IMR-90 (cell line): ENCODE data around the gene UGT1A7. TPM values are rescaled to one million over a fixed set of nuclear protein-coding genes. Genes with fewer than 3 reads are reported as not detected.

Source experiments
- ATAC-seq: fragments of 200-7000 bp; cut with Tn5 transposase; 2 replicates; pipeline ENCODE4 v1.9.1; 2020; ENCODE audit warnings: low read depth, mild to moderate bottlenecking, moderate library complexity
- BruUV-seq: library from RNA; stranded (reverse); fragments of 400-500 nt; replicated peaks from 2 replicates; lab custom pipeline; 2021; lab: Mats Ljungman, UMichigan
- CTCF ChIA-PET: fragments of 300-600 bp; formaldehyde crosslinking; extraction: SDS; loops from one replicate; lab custom pipeline; 2021; ENCODE audit warnings: antibody characterized with exemption; lab: Yijun Ruan, JAX
- POLR2A ChIA-PET: fragments of 300-600 bp; sonication (Branson Sonifier 250); formaldehyde crosslinking; loops from one replicate; lab custom pipeline; 2022; ENCODE audit warnings: antibody characterized with exemption; ENCODE audit not compliant: unreplicated experiment; lab: Charles Lee
- DNase-seq: peaks from one replicate; pipeline ENCODE4 v3.0.0; 2013
- H2AFZ ChIP-seq: replicated peaks from 2 replicates; pipeline ENCODE3; 2013; ENCODE audit warnings: low read length, mild to moderate bottlenecking; ENCODE audit not compliant: poor library complexity
- H2AK5ac ChIP-seq: 2 replicates; pipeline ENCODE4 v1.6.1; 2013; ENCODE audit warnings: low read depth, low read length, inconsistent platforms
- H2AK9ac ChIP-seq: replicated peaks from 2 replicates; pipeline ENCODE3; 2013; ENCODE audit warnings: mild to moderate bottlenecking, low read depth, low read length, moderate library complexity; ENCODE audit not compliant: poor library complexity
- H2BK120ac ChIP-seq: 2 replicates; pipeline ENCODE4 v1.6.1; 2013; ENCODE audit warnings: low read depth, low read length, inconsistent platforms
- H2BK15ac ChIP-seq: 3 replicates; pipeline ENCODE4 v1.6.1; 2013; ENCODE audit warnings: low read depth, low read length, inconsistent platforms
- H2BK20ac ChIP-seq: 2 replicates; pipeline ENCODE4 v1.6.1; 2013; ENCODE audit warnings: low read depth, mild to moderate bottlenecking, inconsistent platforms, low read length, moderate library complexity
- H2BK5ac ChIP-seq: 2 replicates; pipeline ENCODE4 v1.6.1; 2013; ENCODE audit warnings: mild to moderate bottlenecking, low read depth, low read length, inconsistent platforms; ENCODE audit not compliant: poor library complexity, severe bottlenecking
- H3K14ac ChIP-seq: replicated peaks from 2 replicates; pipeline ENCODE4 v1.6.1; 2013; ENCODE audit warnings: low read depth, low read length, inconsistent platforms
- H3K18ac ChIP-seq: 2 replicates; pipeline ENCODE4 v1.6.1; 2013; ENCODE audit warnings: low read depth, low read length, control low read depth
- H3K23ac ChIP-seq: 2 replicates; pipeline ENCODE4 v1.6.1; 2013; ENCODE audit warnings: low read depth, low read length, inconsistent platforms
- H3K27ac ChIP-seq: 2 replicates; pipeline ENCODE4 v1.5.1; 2013; ENCODE audit warnings: mild to moderate bottlenecking, control low read depth, low read length; ENCODE audit not compliant: insufficient read depth
- H3K27me3 ChIP-seq: 2 replicates; pipeline ENCODE4 v1.6.1; 2013; ENCODE audit warnings: low read length; ENCODE audit not compliant: control insufficient read depth, insufficient read depth
- H3K36me3 ChIP-seq: 2 replicates; pipeline ENCODE4 v1.6.1; 2013; ENCODE audit warnings: low read length, mixed read lengths; ENCODE audit not compliant: control insufficient read depth, insufficient read depth
- H3K4ac ChIP-seq: 2 replicates; pipeline ENCODE4 v1.6.1; 2013; ENCODE audit warnings: low read depth, low read length, inconsistent platforms
- H3K4me1 ChIP-seq: 2 replicates; pipeline ENCODE4 v1.6.1; 2013; ENCODE audit warnings: low read length, mixed read lengths; ENCODE audit not compliant: control insufficient read depth, insufficient read depth
- H3K4me2 ChIP-seq: 2 replicates; pipeline ENCODE4 v1.6.1; 2013; ENCODE audit warnings: low read depth, mild to moderate bottlenecking, control low read depth, low read length, moderate library complexity
- H3K4me3 ChIP-seq: 2 replicates; pipeline ENCODE4 v1.5.1; 2013; ENCODE audit warnings: low read depth, mild to moderate bottlenecking, control low read depth, low read length, moderate library complexity; ENCODE audit not compliant: insufficient read depth
- H3K56ac ChIP-seq: 2 replicates; pipeline ENCODE4 v1.6.1; 2013; ENCODE audit warnings: low read length, inconsistent platforms; ENCODE audit not compliant: insufficient read depth; ENCODE audit errors: extremely low read depth
- H3K79me1 ChIP-seq, 2 experiments: 2 replicates each; pipeline ENCODE4 v1.6.1; 2013; ENCODE audit warnings: low read length in 2 of 2, inconsistent platforms in 1 of 2, low read depth in 1 of 2
- H3K9ac ChIP-seq: 2 replicates; pipeline ENCODE4 v1.6.1; 2013; ENCODE audit warnings: low read depth, low read length, control low read depth
- H3K9me1 ChIP-seq: 2 replicates; pipeline ENCODE4 v1.6.1; 2013; ENCODE audit warnings: low read length, inconsistent platforms; ENCODE audit not compliant: insufficient read depth
- H3K9me3 ChIP-seq: 2 replicates; pipeline ENCODE4 v1.6.1; 2013; ENCODE audit warnings: low read length; ENCODE audit not compliant: control insufficient read depth, insufficient read depth
- H4K20me1 ChIP-seq: 2 replicates; pipeline ENCODE4 v1.6.1; 2013; ENCODE audit warnings: low read length, inconsistent platforms; ENCODE audit not compliant: insufficient read depth
- H4K5ac ChIP-seq: 2 replicates; pipeline ENCODE4 v1.6.1; 2013; ENCODE audit warnings: mild to moderate bottlenecking, low read depth, low read length, control low read depth
- H4K8ac ChIP-seq, 2 experiments: 2 replicates each; pipeline ENCODE4 v1.6.1; 2013; ENCODE audit warnings: low read depth in 2 of 2, low read length in 2 of 2, control low read depth in 1 of 2, inconsistent platforms in 1 of 2
- H4K91ac ChIP-seq: 2 replicates; pipeline ENCODE4 v1.6.1; 2013; ENCODE audit warnings: low read depth, low read length, inconsistent platforms; ENCODE audit not compliant: insufficient read depth
- BHLHE40 ChIP-seq: fragments of 150-350 bp; IDR thresholded peaks from 2 replicates; pipeline ENCODE4 v1.6.1; 2016; ENCODE audit warnings: mild to moderate bottlenecking, low read depth, low read length
- CEBPB ChIP-seq: IDR thresholded peaks from 2 replicates; pipeline ENCODE4 v1.6.1; 2012; ENCODE audit warnings: low read depth, low read length, improper control_type of control experiment
- CHD1 ChIP-seq: IDR thresholded peaks from 2 replicates; pipeline ENCODE4 v1.6.1; 2012; ENCODE audit warnings: low read depth, low read length, improper control_type of control experiment
- ELK1 ChIP-seq: fragments of 150-350 bp; IDR thresholded peaks from 2 replicates; pipeline ENCODE4 v1.6.1; 2016; ENCODE audit warnings: low read depth, mild to moderate bottlenecking, low read length, moderate library complexity, borderline replicate concordance
- FOS ChIP-seq: fragments of 150-350 bp; IDR thresholded peaks from 2 replicates; pipeline ENCODE4 v1.6.1; 2016; ENCODE audit warnings: low read depth, low read length
- MAFK ChIP-seq: IDR thresholded peaks from 2 replicates; pipeline ENCODE4 v1.6.1; 2012; ENCODE audit warnings: low read depth, low read length, improper control_type of control experiment
- MAZ ChIP-seq: IDR thresholded peaks from 2 replicates; pipeline ENCODE4 v1.6.1; 2012; ENCODE audit warnings: low read depth, mild to moderate bottlenecking, low read length, improper control_type of control experiment, moderate library complexity, borderline replicate concordance
- MXI1 ChIP-seq: IDR thresholded peaks from 2 replicates; pipeline ENCODE4 v1.6.1; 2012; ENCODE audit warnings: low read depth, mild to moderate bottlenecking, low read length, moderate library complexity, borderline replicate concordance
- NFE2L2 ChIP-seq: fragments of 150-350 bp; IDR thresholded peaks from 2 replicates; pipeline ENCODE4 v1.6.1; 2016; ENCODE audit warnings: low read depth, mild to moderate bottlenecking, low read length
- POLR2A ChIP-seq: IDR thresholded peaks from 2 replicates; pipeline ENCODE4 v1.6.1; 2012; ENCODE audit warnings: mild to moderate bottlenecking, low read depth, low read length
- RAD21 ChIP-seq: IDR thresholded peaks from 2 replicates; pipeline ENCODE4 v1.6.1; 2012; ENCODE audit warnings: low read length, improper control_type of control experiment
- RCOR1 ChIP-seq: IDR thresholded peaks from 2 replicates; pipeline ENCODE4 v1.6.1; 2012; ENCODE audit warnings: mild to moderate bottlenecking, low read length, improper control_type of control experiment; ENCODE audit not compliant: insufficient replicate concordance
- RFX5 ChIP-seq: IDR thresholded peaks from 2 replicates; pipeline ENCODE4 v1.8.0; 2012; ENCODE audit warnings: low read depth, mild to moderate bottlenecking, low read length, moderate library complexity
- SMC3 ChIP-seq: fragments of 150-350 bp; IDR thresholded peaks from 2 replicates; pipeline ENCODE4 v1.6.1; 2016; ENCODE audit warnings: low read depth, mild to moderate bottlenecking, antibody characterized with exemption, low read length, moderate library complexity
- WGBS, 2 experiments: methylation state at CpG; one replicate each; pipeline versions ENCODE4 v1.1.5 to v1.1.7; 2013; ENCODE audit warnings: missing lambda C conversion rate in 2 of 2; ENCODE audit not compliant: insufficient read length in 1 of 2; ENCODE audit errors: extremely low coverage in 2 of 2; 5-methylcytosine and 5-hydroxymethylcytosine counted together
- dilution Hi-C: fragments of 300-500 bp; cut with HindIII; formaldehyde crosslinking; loops from one replicate; pipeline ENCODE4 v1.14.3; 2018; ENCODE audit warnings: low sequenced_read_pairs; ENCODE audit not compliant: unreplicated experiment
- in situ Hi-C: fragments of 300-500 bp; cut with MboI; formaldehyde crosslinking; loops from 3 replicates; pipeline ENCODE4 v1.14.3; 2019; ENCODE audit warnings: low sequenced_read_pairs, inconsistent platforms, mixed read lengths
- intact Hi-C: fragments of 100-400 bp; cut with micrococcal nuclease; formaldehyde crosslinking; loops from 2 replicates; pipeline ENCODE4 v1.10.0; 2022
- polyA plus RNA-seq, 3 experiments: library from polyadenylated mRNA; depleted of rRNA; stranded (reverse); fragments of >200 nt; gene quantifications; 2 replicates each; pipeline ENCODE4 v1.2.3, GENCODE V29; 2012; ENCODE audit warnings: low replicate concordance in 1 of 3
- total RNA-seq: library from RNA; depleted of rRNA; stranded (reverse); fragments of >200 nt; gene quantifications from 2 replicates; pipeline ENCODE4 v1.2.3, GENCODE V29; 2012
- TF ChIP-seq, protein P1 (sequence below): conservative IDR thresholded peaks from 2 replicates; pipeline ENCODE4 v1.5.1; 2012; ENCODE audit warnings: mild to moderate bottlenecking, low read depth, low read length, improper control_type of control experiment
- TF ChIP-seq, protein P2 (sequence below): fragments of 150-350 bp; IDR thresholded peaks from 2 replicates; pipeline ENCODE4 v1.6.1; 2017; ENCODE audit warnings: mild to moderate bottlenecking, antibody characterized with exemption, low read length, low read depth

The UGT1A7 gene
- total and polyA plus RNA-seq, 2 of the 4 experiments (the other 2 are of a cell fraction), result not detected

- no peak overlapping the region for H2AK5ac ChIP-seq
- BruUV-seq, result no TSS peak
- H3K4me2 ChIP-seq, result no peak overlapping the region
- intact Hi-C loops (no loop called here), in situ Hi-C loops (no loop called here), dilution Hi-C loops (no loop called here)
- no peak for TF ChIP-seq BHLHE40
- no peak for TF ChIP-seq POLR2A
- no peak for TF ChIP-seq CEBPB
- TF ChIP-seq RFX5, result no peak
- no peak for TF ChIP-seq CHD1
- no peak for TF ChIP-seq MAZ
- TF ChIP-seq, protein P1, sequence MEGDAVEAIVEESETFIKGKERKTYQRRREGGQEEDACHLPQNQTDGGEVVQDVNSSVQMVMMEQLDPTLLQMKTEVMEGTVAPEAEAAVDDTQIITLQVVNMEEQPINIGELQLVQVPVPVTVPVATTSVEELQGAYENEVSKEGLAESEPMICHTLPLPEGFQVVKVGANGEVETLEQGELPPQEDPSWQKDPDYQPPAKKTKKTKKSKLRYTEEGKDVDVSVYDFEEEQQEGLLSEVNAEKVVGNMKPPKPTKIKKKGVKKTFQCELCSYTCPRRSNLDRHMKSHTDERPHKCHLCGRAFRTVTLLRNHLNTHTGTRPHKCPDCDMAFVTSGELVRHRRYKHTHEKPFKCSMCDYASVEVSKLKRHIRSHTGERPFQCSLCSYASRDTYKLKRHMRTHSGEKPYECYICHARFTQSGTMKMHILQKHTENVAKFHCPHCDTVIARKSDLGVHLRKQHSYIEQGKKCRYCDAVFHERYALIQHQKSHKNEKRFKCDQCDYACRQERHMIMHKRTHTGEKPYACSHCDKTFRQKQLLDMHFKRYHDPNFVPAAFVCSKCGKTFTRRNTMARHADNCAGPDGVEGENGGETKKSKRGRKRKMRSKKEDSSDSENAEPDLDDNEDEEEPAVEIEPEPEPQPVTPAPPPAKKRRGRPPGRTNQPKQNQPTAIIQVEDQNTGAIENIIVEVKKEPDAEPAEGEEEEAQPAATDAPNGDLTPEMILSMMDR, result no peak
- TF ChIP-seq RCOR1, result no peak
- no peak for TF ChIP-seq FOS
- TF ChIP-seq MAFK, result no peak
- TF ChIP-seq ELK1, result no peak
- TF ChIP-seq, protein P2, sequence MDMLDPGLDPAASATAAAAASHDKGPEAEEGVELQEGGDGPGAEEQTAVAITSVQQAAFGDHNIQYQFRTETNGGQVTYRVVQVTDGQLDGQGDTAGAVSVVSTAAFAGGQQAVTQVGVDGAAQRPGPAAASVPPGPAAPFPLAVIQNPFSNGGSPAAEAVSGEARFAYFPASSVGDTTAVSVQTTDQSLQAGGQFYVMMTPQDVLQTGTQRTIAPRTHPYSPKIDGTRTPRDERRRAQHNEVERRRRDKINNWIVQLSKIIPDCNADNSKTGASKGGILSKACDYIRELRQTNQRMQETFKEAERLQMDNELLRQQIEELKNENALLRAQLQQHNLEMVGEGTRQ, result no peak
- TF ChIP-seq MXI1, result no peak
- no peak for TF ChIP-seq SMC3
- no peak for TF ChIP-seq RAD21
- no peak for TF ChIP-seq NFE2L2
- H2BK5ac ChIP-seq, result no peak overlapping the region
- no peak overlapping the region for H3K9ac ChIP-seq
- ChIA-PET CTCF (no interaction called here), POLR2A (no interaction called here)
- H2AK9ac ChIP-seq, result no peak overlapping the region
- no peak overlapping the region for H4K8ac ChIP-seq
- no peak overlapping the region for H3K4ac ChIP-seq
- H3K18ac ChIP-seq, result no peak overlapping the region
- H4K5ac ChIP-seq, result no peak overlapping the region
- DNase-seq (no peak), ATAC-seq (no peak)
- H4K91ac ChIP-seq, result no peak overlapping the region
- no peak overlapping the region for H3K56ac ChIP-seq
- H4K20me1 ChIP-seq, result no peaks in the 10 kb centered on the region
- no peak overlapping the region for H2AFZ ChIP-seq
- H3K27ac ChIP-seq, result no peak overlapping the region
- no peak overlapping the region for H3K23ac ChIP-seq
- H3K9me1 ChIP-seq, result no peaks in the 10 kb centered on the region
- H3K27me3 ChIP-seq, result peaks cover 3% of the 10 kb centered on the region; the same call in 1 of the 2 replicates
- no peaks in the 10 kb centered on the region for H3K36me3 ChIP-seq
- WGBS, 2 experiments, result no CpG with 5 or more reads among the region's 1 CpG
- no peak overlapping the region for H2BK20ac ChIP-seq
- no peak overlapping the region for H2BK15ac ChIP-seq
- no peak overlapping the region for H2BK120ac ChIP-seq
- H3K79me1 ChIP-seq, result no peaks in the 10 kb centered on the region
- no peak overlapping the region for H3K4me3 ChIP-seq
- no peaks in the 10 kb centered on the region for H3K4me1 ChIP-seq
- no peaks in the 10 kb centered on the region for H3K9me3 ChIP-seq
- H3K14ac ChIP-seq, result no peak overlapping the region
These were observed 26.7 kb upstream of the UGT1A7 start for GRCh38 chr2:233655043-233655442.
